Measurements from ENCODE around the gene AKAP3. TPM values are rescaled to one million over a fixed set of nuclear protein-coding genes. Genes with fewer than 3 reads are reported as not detected.

AKAP3 gene
- total and polyA plus RNA-seq, 2 of the 8 experiments (the other 6 are each of a cell fraction or from before 2014, with no cell fraction given) = 0.54 to 1.0 TPM

GRCh38 chr12:4665236-4665635, 16.4 kb upstream of the AKAP3 start (continued):
- TF ChIP-seq RFX5 (IDR thresholded peaks at IDR 0.05; ENCODE audit: borderline replicate concordance, low read depth, low read length) (no peak), FOSL1 (IDR thresholded peaks at IDR 0.05; ENCODE audit: insufficient read depth, low read depth, low read length) (no peak), MAX (IDR thresholded peaks at IDR 0.05) (no peak), KDM4A (IDR thresholded peaks at IDR 0.05; ENCODE audit: low read depth, low read length, severe bottlenecking) (no peak)
